DMS 273 treated with DMSO at 0.1 percent for 48 hours (cell line): ENCODE measurements around the gene COL4A5.
"Not testable (repeated sequence)": the region's sequence is repeated elsewhere in the genome, so short reads cannot be mapped to it uniquely, and the experiment has no call there.

ENCODE experiments used
- DNase-seq: peaks from one replicate; lab custom pipeline; 2025; lab: John Stamatoyannopoulos, UW

COL4A5 gene

GRCh38 chrX:108439426-108439942 is at the start of gene COL4A5:
Gene COL4A5 (plus strand): TSS chrX:108439838. CDS start chrX:108440126, 288 bp downstream.
- DNase-seq = peak; percentile 74

GRCh38 chrX:108390976-108391717 is 48.5 kb upstream of the COL4A5 start:
- DNase-seq = not testable (repeated sequence)

- no peak for DNase-seq
These were observed 43.3 kb upstream of the COL4A5 start for GRCh38 chrX:108396188-108396891.

GRCh38 chrX:108396986-108397385 is 42.7 kb upstream of the COL4A5 start:
- DNase-seq = no peak

GRCh38 chrX:108397627-108398391 is 41.8 kb upstream of the COL4A5 start:
- DNase-seq = no peak

- no peak for DNase-seq
These were observed 40.0 kb upstream of the COL4A5 start for GRCh38 chrX:108399418-108400165.

DNA sequence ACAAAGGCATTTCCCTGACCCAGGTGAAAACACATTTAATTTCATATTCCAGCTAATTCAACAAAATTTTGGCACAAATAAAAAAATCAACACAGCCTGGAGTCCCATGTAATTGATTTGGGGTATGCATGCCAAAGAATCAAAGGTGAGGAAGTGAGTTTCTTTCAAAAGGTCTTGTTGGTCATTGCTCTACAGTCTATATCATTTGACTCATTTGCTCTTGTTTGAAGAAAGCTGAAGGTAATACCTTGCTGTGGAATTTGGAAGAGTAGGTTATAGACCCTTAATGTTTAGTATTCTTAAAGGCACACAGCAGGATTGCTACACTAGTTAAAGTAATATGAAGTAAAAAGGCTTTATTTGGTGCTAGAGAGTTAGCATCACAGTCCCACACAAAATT is 26.9 kb upstream of the COL4A5 start:
- no peak for DNase-seq

DNA sequence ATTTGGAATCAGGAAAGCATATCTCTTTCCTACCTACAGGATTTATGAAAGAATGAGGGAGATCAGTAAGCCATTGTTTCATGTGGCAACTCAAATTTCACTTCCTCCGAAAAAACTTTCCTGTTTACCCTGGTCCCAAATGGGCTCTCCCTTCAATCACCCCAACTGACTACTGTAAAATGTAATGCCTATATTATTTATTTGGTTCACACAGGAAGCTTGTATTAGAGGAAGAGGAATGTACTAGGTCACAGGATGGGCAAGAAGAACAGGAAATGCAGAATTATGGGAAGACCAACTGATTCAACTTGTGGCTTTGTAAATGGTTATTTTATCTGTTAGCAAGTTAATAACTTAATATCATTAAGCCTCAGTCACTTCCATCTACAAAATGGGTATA is 24.5 kb upstream of the COL4A5 start:
- no peak for DNase-seq

GRCh38 chrX:108415891-108416290 is 23.7 kb upstream of the COL4A5 start:
- no peak for DNase-seq

DNA sequence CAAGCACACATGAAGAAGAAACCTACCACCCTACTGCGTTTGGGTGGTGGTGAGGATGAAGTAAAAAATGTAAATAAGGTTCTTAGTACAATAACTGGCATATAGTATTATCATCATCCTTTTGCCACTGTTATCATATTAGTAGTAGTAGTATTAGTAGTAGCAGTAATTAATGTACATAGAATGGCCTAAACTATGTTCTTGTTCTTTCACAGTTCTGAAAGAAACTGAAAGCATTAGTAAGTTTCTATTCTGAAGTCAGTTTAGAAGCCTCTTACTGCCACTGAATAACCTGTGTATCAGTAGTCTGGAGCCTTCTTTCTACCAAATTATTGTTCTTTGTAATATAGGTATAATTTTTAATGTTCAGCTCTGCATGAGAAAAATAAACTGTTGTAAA is 22.4 kb upstream of the COL4A5 start:
- no peak for DNase-seq

GRCh38 chrX:108419401-108419800 is 20.2 kb upstream of the COL4A5 start:
- DNase-seq = no peak

DNA sequence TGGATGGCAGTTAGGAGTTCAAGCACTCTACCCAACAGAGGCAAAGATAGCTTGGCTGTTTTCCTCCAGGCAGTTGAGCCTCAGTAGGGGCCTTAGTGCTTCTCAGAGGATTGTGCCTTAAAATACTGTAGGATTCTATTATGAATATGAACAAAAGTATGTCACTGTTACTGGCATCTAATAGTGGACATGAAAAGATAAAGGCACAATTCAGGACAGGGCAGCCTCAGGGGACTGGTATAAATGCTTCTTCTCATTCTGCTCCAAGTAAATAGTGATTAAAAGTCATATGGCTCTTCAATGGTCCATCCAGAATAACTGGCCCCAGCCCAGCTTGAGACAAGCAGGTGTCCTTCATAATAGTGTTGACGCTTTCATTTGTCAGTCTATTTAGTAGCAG is 19.2 kb upstream of the COL4A5 start:
- no peak for DNase-seq

- DNase-seq = no peak
These were observed 13.4 kb upstream of the COL4A5 start for GRCh38 chrX:108426262-108426661.

GRCh38 chrX:108435261-108435660 is 4.4 kb upstream of the COL4A5 start:
- no peak for DNase-seq

- no peak for DNase-seq
These were observed 2.1 kb upstream of the COL4A5 start for GRCh38 chrX:108437349-108438109.

- DNase-seq = no peak
These were observed 1.5 kb upstream of the COL4A5 start, which contains the start of gene COL4A6 for GRCh38 chrX:108438110-108438623. Gene COL4A6 (minus strand): TSS chrX:108438422. CDS start chrX:108438196, 226 bp downstream.

DNA sequence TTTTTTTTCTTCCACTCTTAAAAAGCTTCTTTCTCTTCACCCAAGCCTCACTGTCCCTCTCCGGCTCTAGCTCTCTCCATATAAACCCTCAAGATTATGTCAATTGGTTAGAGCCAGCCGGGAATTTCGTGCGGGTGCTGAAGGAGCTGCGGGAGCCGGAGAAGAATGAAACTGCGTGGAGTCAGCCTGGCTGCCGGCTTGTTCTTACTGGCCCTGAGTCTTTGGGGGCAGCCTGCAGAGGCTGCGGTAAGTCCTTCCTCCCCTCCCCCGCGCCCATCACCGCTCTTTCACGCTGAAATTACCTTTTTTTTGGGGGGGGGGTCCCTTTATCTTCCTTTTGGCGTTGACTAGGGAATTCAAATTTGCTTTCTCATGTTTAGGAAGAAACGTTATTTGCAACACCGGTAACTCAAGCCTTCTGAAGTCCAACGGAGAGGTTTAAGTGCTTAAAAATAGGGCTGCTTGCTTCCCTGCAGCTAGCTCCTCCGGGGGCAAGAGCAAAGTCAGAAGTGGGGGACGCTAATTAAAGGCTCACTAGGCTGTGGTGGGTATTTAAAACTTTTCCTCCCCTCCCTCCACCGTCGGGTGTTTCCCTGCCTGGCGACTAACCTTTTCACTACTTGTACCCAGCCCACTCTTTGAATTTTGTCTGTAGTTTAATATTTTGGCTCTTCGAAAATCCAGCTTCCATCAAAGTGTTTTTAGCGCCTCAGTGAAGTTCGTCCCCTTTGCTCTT is 491 bp downstream of the COL4A5 start:
- DNase-seq = no peak

GRCh38 chrX:108442901-108443464 is 3.3 kb downstream of the COL4A5 start:
- DNase-seq = no peak

DNA sequence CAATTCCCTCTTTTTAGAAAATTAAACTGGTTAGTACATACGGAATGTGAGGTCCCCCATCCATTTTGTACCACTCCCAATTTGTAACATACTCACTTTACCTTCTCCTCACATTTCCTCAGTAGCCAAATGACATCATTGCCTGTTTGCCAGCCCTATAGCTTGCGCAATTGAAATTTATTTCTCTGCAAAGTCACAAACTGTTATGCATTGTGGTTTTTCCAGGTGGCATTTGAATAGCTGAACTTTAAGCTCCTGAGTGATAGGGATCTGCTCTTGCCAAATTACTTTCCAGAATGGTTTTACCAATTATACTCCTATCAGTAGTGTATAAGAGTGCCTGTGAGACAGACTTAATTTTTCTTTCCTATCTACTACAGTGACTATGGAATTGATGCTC is 7.7 kb downstream of the COL4A5 start:
- DNase-seq = no peak

GRCh38 chrX:108453841-108454240 is 14.2 kb downstream of the COL4A5 start:
- DNase-seq = no peak
